ENCODE results near the gene ZNF354C. TPM values are rescaled to one million over a fixed set of nuclear protein-coding genes. Genes with fewer than 3 reads are reported as not detected.

Gene ZNF354C
- total and polyA plus RNA-seq, 10 of the 15 experiments (the other 5 are each of a cell fraction or from before 2014, with no cell fraction given): 0.01 to 0.03 (median 0.02) TPM; not detected in 7

DNA sequence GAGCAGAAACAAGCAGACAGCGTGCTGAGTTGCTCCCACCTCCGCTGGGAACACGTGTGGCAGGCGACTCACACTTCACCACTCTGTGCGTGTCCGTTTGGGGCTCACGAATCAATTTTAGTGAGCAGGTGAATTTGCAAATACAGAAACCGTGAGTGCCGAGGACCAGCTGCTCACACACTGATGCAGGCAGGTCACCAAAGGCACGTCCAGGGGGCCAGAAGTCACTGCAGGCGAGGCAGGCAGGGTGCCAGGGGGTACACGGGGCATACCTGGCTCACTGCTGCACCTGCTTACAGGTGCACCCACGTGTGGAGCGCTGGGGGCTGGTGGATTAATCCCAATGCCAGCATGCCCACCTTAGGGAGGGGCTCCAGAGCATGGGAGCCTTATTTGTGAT lies 68.8 kb downstream of the ZNF354C start:
- Histone ChIP-seq H2AFZ (ENCODE audit: control insufficient read depth, low read depth, low read length) (no peak overlapping the region), H3K9me3 (replicated peaks; ENCODE audit: control insufficient read depth, insufficient read depth, low read length) (peaks cover 3% of the 10 kb centered on the region; the same call in 1 of the 3 replicates), H3K36me3 (ENCODE audit: control insufficient read depth in 2 of 2, insufficient read depth in 2 of 2, low read length in 1 of 2) (no peaks in the 10 kb centered on the region), H3K4me2 (ENCODE audit: control insufficient read depth, insufficient read depth) (no peak overlapping the region), H3K4me1 (ENCODE audit: control insufficient read depth, insufficient read depth, low read length) (no peaks in the 10 kb centered on the region), H3K27ac (ENCODE audit: control insufficient read depth, insufficient read depth) (no peak overlapping the region), H4K20me1 (ENCODE audit: control insufficient read depth, insufficient read depth) (no peaks in the 10 kb centered on the region), H3K27me3 (replicated peaks in 1 of 2; ENCODE audit: control insufficient read depth in 2 of 2, insufficient read depth in 2 of 2, low read length in 1 of 2) (no peaks in the 10 kb centered on the region), H3K79me2 (ENCODE audit: control insufficient read depth, insufficient read depth, low read length) (no peaks in the 10 kb centered on the region), H3K4me3 (no peak overlapping the region), H3K9ac (ENCODE audit: control insufficient read depth, insufficient read depth, low read length) (no peak overlapping the region)
- intact Hi-C loops (cut with micrococcal nuclease; ENCODE audit: unreplicated experiment): no loop called here
- WGBS (ENCODE audit: insufficient coverage, insufficient replicate concordance, low lambda C conversion rate, missing lambda C conversion rate): 27% methylated on average over 14 of the region's 14 CpGs
- no peak for DNase-seq (ENCODE audit: low read depth, low spot score)
- ChIA-PET SMC1A (ENCODE audit: uncharacterized antibody, unreplicated experiment) (no interaction called here), CTCF (no interaction called here), RAD21 (ENCODE audit: unreplicated experiment) (no interaction called here), POLR2A (no interaction called here)
- no peak for TF ChIP-seq FOS (IDR thresholded peaks at IDR 0.05; ENCODE audit: borderline replicate concordance, extremely low read depth, insufficient read length)
- TF ChIP-seq HDGF (IDR thresholded peaks at IDR 0.05): no peak
- no peak for TF ChIP-seq PAX5 (IDR thresholded peaks at IDR 0.05; ENCODE audit: borderline replicate concordance, low read depth, low read length)
- no peak for TF ChIP-seq NRF1 (conservative IDR thresholded peaks at IDR 0.05; ENCODE audit: low read depth, low read length)
- no peak for TF ChIP-seq IRF4 (IDR thresholded peaks at IDR 0.05; ENCODE audit: low read depth, low read length)
- no peak for TF ChIP-seq HDAC6 (IDR thresholded peaks at IDR 0.05; ENCODE audit: unreplicated experiment)
- TF ChIP-seq JUND (IDR thresholded peaks at IDR 0.05; ENCODE audit: low read depth, low read length): no peak
- TF ChIP-seq ASH2L (IDR thresholded peaks at IDR 0.05; ENCODE audit: borderline replicate concordance, low read depth): no peak
- TF ChIP-seq BMI1 (IDR thresholded peaks at IDR 0.05; ENCODE audit: borderline replicate concordance): no peak
- no peak for TF ChIP-seq POLR2AphosphoS2 (IDR thresholded peaks at IDR 0.05; ENCODE audit: low read depth, low read length)
- no peak for TF ChIP-seq RELA (IDR thresholded peaks at IDR 0.05; ENCODE audit: borderline replicate concordance, partially characterized antibody)
- no peak for TF ChIP-seq SUPT20H (IDR thresholded peaks at IDR 0.05; ENCODE audit: borderline replicate concordance, control insufficient read depth, low read depth, low read length)
- no peak for TF ChIP-seq SMC3 (IDR thresholded peaks at IDR 0.05; ENCODE audit: borderline replicate concordance, low read length)
- TF ChIP-seq SUZ12 (IDR thresholded peaks at IDR 0.05; ENCODE audit: unreplicated experiment): no peak
- no peak for TF ChIP-seq SMAD5 (IDR thresholded peaks at IDR 0.05; ENCODE audit: low read depth)
- TF ChIP-seq CREM (IDR thresholded peaks at IDR 0.05; ENCODE audit: low read depth): no peak
- no peak for TF ChIP-seq TAF1 (IDR thresholded peaks at IDR 0.05; ENCODE audit: borderline replicate concordance, low read depth, low read length)
- TF ChIP-seq SP1 (IDR thresholded peaks at IDR 0.05; ENCODE audit: low read depth, low read length): no peak
- TF ChIP-seq CBX3 (IDR thresholded peaks at IDR 0.05; ENCODE audit: borderline replicate concordance, low read depth): no peak
- TF ChIP-seq CBFB (IDR thresholded peaks at IDR 0.05; ENCODE audit: low read depth): no peak
- FAIRE-seq: no peak
- in situ Hi-C loops (cut with MboI): no loop called here
- BruUV-seq (replicated peaks): no TSS peak
- no peak for ATAC-seq
